ENCODE data around the gene ZFP37.
A peak's percentile ranks its signal among the peaks of the same experiment; 100 is the strongest.
"Not testable (repeated sequence)": the region's sequence is repeated elsewhere in the genome, so short reads cannot be mapped to it uniquely, and the experiment has no call there.

The ZFP37 gene

DNA sequence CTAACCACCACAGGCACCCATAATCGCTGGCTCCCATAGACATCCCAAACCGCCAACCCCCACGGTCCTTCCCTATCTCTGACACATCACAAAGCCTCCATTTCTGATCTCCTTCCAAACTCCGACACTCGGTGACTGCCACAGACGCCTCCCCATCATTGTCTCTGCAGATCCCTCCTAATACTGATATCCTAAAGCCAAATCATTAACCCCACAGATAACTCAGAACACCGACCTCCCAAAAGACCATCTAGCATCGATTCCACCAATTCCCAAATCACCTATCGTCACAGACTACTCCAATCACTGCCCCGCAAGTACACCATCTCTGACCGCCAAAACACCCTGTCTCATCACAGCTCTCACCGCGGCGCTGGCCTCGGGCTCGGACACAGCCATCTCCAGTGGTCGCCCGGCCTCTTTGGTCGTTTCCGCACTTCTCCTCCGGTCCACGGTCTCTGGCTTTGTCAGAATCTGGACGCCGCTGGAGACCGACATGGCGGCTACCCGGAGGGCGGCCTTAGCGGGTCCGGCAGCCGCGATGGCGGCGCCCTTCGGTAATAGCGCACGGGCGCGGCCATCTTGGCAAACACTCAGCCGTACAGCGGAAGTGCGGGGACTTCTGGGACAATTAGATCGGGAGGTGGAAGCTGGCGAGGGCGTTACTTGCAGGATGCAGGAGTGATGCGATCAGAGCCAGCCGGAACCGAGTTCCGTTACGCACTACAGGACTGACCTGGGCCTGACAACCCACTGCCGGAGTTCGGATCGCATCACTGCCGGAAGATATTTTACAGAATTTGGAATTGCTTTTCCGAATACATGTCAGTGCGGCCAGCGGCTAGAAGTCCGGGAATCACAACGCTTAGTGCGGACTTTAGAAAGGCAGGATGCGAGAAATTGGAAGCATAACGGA lies at the start of gene ZFP37:
TSS of gene ZFP37 (minus strand) at position 534 of the 916 bp plus-strand sequence. CDS start at position 498, 36 bp downstream.
- DNase-seq (ENCODE audit: low read depth, low spot score) = peak; percentile 89

- not testable (repeated sequence) for DNase-seq (ENCODE audit: low read depth, low spot score)
These were observed 48.8 kb upstream of the ZFP37 start for GRCh38 chr9:113105345-113105744.

DNA sequence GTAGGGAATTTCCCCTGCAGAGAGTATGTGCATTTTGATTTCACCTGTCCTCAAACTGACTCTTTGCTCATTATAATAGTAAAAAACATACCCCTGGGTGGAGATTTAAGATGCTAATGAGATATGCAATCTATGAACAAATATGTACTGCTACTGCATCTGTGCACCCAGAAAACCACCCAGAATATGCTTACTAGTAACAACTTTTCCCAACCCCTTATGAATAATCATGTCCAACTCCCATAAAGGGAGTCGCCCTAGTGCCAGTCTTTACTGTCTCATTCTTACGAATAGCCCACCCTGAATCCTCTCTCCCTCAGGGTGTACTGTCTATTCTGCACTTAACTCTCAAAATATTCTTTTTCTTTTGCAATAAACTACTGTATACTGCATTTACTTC lies 39.0 kb upstream of the ZFP37 start:
- no peak for DNase-seq (ENCODE audit: low read depth, low spot score)

GRCh38 chr9:113089924-113090323 lies 33.4 kb upstream of the ZFP37 start:
- DNase-seq (ENCODE audit: low read depth, low spot score) = not testable (repeated sequence)

GRCh38 chr9:113089143-113089505 lies 32.6 kb upstream of the ZFP37 start:
- not testable (repeated sequence) for DNase-seq (ENCODE audit: low read depth, low spot score)

DNA sequence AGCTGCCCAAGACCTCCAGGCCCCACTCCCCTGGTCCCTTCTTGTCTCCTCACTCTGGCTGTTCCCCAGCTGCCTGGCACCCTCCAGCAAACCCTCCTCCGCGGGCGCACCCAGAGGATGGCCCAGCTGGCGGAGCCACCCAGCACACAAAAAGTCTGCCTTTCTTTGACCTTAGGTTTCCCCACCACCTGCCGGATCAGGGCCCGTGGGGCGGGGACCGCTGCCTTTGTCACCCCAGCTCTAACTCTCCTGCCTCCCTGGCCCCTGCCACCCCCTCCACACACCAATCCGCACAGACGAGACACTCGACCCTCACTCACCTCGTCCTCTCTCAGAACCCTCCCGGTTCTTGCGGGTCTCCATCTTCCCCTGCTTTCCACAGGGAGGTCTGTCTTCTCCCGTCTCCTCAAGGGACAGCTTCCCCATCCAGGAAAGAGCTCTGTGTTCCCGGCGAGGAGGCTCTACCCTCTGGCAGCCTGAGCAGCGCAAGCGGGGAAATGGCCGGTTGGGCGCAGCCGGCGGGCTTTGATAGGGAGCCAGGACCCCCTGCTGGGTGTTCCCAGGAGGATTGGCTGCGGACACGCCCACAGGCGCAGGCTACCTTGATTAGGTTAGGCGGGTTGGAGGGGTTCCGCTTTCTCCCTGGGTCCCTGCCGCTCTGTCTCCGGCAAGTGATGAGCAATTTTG lies 32.1 kb upstream of the ZFP37 start:
- not testable (repeated sequence) for DNase-seq (ENCODE audit: low read depth, low spot score)

- DNase-seq (ENCODE audit: low read depth, low spot score) = not testable (repeated sequence)
These were observed 6.4 kb upstream of the ZFP37 start for GRCh38 chr9:113062932-113063310.

DNA sequence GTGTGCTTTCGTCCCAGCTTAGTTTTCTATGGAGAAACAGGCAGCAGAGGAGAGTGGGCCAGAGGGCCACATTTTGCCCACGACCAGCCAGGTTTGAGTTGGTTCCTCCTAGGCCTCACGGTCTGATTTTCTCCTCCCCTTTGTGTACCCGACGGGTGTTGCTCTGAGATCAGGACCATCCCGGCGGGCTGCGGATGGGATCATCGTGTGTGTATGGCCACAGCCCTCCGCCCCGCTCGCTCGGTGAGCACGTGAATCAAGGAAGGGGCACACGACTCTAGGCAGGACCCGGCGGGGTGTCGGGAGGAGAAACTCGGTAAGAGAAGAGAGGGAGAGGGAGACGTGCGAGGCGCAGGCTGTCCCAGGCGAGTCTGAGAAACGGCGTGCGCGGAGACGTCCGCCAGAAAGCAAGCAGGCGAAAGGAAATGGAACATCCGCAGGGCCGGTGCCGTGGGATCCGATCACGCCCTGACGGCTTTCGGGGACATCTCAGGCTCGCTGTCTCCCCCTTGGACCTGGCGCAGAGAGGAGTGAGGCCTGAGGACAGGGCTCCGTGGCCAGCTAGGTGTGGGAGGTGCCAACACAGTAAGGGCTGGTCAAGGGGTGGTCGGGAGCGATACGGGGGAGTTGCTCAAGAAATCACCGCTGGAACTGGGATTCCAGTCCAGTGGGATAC lies 5.9 kb upstream of the ZFP37 start:
- not testable (repeated sequence) for DNase-seq (ENCODE audit: low read depth, low spot score)

- DNase-seq (ENCODE audit: low read depth, low spot score) = not testable (repeated sequence)
These were observed 4.7 kb upstream of the ZFP37 start for GRCh38 chr9:113061072-113061850.

GRCh38 chr9:113059581-113060284 lies 3.2 kb upstream of the ZFP37 start:
- DNase-seq (ENCODE audit: low read depth, low spot score) = not testable (repeated sequence)

DNA sequence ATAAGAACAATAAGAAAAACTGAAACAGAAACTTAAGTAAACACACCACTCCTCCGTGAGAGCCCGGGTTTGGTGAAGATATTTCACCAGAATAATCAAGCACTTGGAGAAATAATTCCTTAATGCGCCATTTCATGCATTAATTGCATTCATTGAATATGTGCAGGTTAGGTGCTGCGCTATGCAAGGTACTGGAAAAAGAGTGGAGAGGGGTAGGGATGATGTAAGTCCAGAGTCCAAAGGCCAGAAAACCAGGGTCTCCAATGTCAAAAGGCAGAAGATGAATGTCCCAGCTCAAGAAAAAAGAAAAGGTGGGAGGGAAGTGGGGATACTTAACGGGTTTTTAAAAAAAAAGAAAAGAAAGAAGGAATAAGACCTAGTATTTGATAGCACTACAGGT lies 669 bp upstream of the ZFP37 start:
- no peak for DNase-seq (ENCODE audit: low read depth, low spot score)

DNA sequence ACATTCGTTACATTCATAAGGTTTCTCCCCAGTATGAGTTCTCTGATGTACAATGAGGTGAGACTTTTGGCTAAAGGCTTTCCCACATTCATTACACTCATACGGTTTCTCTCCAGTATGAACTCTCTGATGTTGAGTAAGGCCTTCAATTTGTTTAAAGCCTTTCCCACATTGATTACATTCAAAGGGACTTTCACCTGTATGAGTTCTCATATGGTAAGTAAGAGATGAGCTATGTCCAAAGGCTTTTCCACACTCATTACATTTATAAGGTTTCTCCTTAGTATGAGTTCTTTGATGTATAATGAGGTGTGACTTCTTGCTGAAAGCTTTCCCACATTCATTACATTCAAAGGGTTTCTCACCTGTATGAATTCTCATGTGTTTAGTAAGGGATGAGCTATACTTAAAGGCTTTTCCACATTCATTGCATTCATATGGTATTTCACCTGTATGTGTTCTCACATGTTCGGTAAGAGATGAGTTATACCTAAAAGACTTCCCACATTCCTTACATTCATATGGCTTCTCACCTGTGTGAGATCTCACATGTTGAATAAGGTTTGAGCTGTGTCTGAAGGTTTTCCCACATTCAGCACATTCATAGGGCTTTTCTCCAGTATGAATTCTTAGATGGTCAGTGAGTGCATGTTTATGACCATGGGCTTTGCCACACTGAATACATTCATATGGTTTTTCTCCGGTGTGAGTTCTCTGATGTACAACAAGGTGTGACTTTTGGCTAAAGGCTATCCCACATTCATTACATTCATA lies 13.5 kb downstream of the ZFP37 start:
- no peak for DNase-seq (ENCODE audit: low read depth, low spot score)

DNA sequence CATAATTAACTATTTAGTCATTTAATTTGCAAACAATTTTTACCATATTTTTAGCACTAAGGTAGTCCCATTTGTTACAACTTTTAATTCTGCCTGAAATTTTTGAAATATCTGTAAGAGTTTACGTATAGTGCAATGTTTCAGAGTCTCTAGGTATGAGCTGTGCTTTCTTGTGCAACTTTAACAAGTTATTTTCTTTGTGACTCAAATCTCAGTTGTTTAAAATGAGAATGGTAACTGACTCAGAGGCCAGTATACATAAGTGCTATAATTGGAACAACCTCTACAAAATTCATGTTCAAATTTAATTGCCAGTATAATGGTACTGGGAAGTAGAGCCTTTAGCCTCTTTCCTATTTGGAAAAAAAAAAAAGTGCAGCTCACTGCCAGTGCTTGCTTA lies 30.3 kb downstream of the ZFP37 start:
- no peak for DNase-seq (ENCODE audit: low read depth, low spot score)

DNA sequence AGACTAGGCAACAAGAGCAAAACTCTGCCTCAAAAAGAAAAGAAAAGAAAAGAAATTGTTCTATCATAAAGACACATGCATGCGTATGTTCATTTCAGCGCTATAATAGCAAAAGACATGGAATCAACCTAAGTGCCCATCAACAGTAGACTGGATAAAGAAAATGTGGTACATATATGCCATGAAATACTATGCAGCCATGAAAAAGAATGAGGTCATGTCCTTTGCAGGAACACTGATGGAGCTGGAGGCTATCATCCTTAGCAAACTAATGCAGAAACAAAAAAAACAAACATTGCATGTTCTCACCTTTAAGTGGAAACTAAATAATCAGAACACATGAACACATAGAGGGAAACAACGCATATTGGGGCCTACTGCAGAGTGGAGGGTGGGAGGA lies 38.3 kb downstream of the ZFP37 start:
- no peak for DNase-seq (ENCODE audit: low read depth, low spot score)

DNA sequence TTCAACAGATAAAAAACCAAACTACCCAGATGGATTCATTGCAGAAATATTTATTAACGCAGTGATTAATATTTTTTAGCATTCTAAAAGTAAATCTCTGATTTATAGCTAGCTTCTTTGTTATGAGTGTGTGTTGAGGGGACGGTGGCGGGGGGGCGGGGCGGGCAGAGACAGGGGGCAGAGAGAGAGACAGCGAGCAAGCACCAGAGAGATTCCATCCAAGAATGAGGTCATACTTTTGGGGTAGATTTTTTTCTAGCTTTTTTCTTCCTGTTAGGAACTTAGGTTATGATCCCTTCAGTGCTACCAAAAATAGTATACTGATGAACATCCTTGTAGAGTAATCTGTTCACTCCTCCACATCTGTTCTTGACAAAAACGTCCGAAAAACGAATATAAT lies 44.0 kb downstream of the ZFP37 start:
- no peak for DNase-seq (ENCODE audit: low read depth, low spot score)

DNA sequence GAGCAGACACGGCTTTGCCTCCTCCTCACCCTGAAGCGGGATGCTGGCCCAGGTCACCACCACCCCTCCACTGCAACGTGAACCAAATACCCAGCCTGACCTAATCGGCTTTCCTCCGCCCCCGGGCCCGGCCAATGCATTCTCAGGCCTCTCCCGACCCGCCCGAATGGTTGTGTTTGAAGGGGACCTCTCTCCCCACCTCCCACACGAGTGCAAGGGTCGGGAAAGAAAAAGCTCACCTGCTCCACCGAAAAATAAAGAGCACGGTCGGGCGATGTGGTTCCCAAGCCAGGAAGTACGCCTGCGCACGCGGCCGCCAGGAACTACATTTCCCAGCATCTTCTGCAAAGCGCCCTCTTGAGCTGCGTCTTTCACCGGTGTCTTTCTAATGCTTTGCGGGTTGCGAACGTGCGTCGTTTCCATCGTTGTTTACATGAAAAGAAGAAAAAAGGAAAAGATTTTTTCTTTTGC lies 44.6 kb downstream of the ZFP37 start, which contains the start of gene ZNF883:
TSS of gene ZNF883 (minus strand) at position 282 of the 471 bp plus-strand sequence.
- peak; percentile 24 for DNase-seq (ENCODE audit: low read depth, low spot score)

DNA sequence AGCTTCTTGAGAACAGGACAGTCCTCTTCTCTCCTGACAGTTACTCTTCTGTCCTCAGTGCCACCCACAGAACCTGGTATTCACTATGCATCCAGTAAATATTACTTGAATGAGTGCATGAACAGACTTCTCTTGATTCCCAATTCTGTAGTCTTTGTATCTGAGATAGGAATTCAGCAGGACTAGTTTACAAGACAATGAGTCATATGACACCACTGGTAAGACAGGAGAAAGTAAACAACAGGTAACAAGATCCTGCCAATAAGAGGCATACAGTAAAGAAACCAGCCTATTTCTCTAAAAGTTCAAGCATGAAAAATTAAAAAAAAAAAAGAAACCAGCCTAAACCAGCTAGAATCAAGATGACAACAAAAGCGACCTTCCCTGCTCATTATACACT lies 50.7 kb downstream of the ZFP37 start:
- no peak for DNase-seq (ENCODE audit: low read depth, low spot score)

DNA sequence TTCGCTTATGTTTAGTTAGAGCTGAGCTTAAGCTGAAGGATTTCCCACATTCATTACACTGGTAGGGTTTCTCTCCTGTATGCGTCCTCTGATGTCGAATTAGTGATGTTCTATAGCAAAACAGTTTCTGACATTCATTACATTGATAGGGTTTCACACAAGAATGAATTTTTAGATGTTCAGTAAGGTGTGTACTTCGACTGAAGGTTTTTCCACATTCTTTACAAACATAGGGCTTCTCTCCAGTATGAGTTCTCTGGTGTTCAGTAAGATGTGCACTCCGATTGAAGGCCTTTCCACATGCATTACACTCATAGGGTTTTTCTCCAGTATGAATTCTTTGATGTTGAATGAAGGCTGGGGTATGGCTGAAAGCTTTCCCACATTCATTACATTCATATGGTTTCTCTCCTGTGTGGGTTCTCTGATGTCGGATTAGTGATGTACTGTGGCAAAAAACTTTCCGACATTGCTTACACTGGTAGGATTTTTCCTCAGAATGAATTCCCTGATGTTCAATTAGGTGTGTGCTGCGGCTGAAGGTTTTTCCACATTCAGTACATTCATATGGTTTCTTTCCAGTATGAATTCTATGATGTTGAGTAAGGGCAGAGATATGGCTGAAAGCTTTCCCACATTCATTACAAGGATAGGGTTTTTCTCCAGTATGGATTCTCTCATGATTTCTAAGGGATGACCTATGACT lies 59.1 kb downstream of the ZFP37 start:
- no peak for DNase-seq (ENCODE audit: low read depth, low spot score)

Data from smooth muscle cell of the brain vasculature (primary cell).